Retinal pigment epithelial cell (primary cell): ENCODE results near the gene WDR41.

Experiments
- DNase-seq: peaks from one replicate; pipeline ENCODE4 v3.0.0-alpha.2; 2010; ENCODE audit warnings: low read depth
- H3K4me3 ChIP-seq: 2 replicates; pipeline ENCODE4 v1.5.1; 2011; ENCODE audit warnings: mild to moderate bottlenecking, low read length, control low read depth, moderate library complexity
- TF ChIP-seq, protein P1 (sequence below): conservative IDR thresholded peaks from 2 replicates; pipeline ENCODE4 v1.5.1; 2011; ENCODE audit warnings: low read depth, low read length, control low read depth, inconsistent platforms

WDR41 gene

DNA sequence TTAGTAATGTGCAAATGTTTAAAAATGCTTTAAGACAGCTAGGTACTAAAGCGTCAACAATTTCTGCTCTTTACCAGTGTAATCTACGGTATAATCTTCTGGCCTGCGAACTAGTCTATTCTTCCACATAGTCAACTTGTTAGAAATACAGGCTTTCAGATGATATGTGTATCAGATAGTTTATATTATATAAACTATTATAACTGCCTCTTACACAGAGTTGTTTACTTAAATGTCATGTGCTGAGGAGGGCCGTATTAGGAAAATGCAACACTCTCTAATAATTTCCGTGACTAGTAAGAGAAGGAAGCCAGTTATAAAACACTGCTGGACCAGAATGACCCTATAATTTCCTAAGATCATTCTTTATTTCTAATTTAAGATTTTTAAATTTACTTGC lies 63.6 kb downstream of the WDR41 start:
- TF ChIP-seq, protein P1, sequence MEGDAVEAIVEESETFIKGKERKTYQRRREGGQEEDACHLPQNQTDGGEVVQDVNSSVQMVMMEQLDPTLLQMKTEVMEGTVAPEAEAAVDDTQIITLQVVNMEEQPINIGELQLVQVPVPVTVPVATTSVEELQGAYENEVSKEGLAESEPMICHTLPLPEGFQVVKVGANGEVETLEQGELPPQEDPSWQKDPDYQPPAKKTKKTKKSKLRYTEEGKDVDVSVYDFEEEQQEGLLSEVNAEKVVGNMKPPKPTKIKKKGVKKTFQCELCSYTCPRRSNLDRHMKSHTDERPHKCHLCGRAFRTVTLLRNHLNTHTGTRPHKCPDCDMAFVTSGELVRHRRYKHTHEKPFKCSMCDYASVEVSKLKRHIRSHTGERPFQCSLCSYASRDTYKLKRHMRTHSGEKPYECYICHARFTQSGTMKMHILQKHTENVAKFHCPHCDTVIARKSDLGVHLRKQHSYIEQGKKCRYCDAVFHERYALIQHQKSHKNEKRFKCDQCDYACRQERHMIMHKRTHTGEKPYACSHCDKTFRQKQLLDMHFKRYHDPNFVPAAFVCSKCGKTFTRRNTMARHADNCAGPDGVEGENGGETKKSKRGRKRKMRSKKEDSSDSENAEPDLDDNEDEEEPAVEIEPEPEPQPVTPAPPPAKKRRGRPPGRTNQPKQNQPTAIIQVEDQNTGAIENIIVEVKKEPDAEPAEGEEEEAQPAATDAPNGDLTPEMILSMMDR, result no peak
- H3K4me3 ChIP-seq, result no peak overlapping the region

DNA sequence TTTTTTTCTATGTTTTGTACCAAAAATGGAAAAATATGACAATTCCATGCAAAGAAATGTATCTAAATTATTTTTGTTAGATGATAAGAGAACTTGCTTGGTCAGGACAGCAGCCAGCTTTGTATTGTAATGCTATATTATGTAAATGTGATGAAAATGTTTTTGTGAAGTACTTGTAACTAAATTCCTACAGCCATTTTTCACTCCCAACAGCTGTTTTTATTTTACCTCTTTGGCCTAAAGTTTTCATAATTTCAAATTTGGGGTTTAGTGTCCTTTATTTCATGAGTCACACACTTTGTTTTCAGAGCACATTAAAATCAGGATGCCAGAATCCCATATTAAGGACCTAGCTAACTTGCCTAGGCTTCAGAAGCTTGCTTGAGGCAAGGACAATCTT lies 64.1 kb downstream of the WDR41 start:
- TF ChIP-seq, protein P1, result no peak
- no peak overlapping the region for H3K4me3 ChIP-seq
- no peak for DNase-seq

More for the DNA sequence above, 63.6 kb downstream of the WDR41 start:
- no peak for DNase-seq

DNA sequence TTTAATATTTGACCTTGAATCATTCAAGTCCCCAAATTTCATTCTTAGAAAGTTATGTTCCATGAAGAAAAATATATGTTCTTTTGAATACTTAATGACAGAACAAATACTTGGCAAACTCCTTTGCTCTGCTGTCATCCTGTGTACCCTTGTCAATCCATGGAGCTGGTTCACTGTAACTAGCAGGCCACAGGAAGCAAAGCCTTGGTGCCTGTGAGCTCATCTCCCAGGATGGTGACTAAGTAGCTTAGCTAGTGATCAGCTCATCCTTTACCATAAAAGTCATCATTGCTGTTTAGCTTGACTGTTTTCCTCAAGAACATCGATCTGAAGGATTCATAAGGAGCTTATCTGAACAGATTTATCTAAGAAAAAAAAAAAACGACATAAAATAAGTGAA lies 65.4 kb downstream of the WDR41 start:
- TF ChIP-seq, protein P1, result no peak
- no peak for DNase-seq
- no peak overlapping the region for H3K4me3 ChIP-seq

DNA sequence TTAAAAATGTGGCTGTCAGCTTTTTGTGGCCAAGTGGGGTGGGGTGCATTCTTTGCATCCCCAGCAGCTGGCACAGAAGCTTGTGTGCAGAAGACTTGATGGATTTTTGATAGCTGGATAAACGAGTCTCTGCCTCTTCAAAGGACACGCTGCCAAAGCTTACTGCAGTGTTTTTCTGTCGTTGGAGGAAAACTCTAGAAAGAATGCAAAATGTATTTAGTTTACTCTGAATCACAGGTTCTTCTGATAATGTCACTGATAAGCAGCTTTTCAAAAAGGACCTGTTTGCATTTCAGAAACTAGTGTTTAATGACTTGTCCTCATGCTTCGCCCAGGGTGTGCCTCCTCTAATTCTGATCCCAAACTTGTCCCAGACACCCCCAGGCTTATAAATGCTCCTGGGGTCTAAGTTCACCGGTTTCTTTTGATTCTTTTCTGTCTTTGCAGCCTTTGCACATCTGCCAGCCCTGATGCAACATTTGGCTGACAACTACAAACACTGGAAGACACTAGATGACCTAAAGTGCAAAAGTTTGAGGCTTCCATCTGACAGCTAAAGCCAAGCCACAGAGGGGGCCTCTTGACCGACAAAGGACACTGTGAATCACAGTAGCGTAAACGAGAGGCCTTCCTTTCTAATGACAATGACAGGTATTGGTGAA lies 66.0 kb downstream of the WDR41 start:
- DNase-seq, result no peak
- H3K4me3 ChIP-seq, result no peak overlapping the region
- TF ChIP-seq, protein P1, result no peak

DNA sequence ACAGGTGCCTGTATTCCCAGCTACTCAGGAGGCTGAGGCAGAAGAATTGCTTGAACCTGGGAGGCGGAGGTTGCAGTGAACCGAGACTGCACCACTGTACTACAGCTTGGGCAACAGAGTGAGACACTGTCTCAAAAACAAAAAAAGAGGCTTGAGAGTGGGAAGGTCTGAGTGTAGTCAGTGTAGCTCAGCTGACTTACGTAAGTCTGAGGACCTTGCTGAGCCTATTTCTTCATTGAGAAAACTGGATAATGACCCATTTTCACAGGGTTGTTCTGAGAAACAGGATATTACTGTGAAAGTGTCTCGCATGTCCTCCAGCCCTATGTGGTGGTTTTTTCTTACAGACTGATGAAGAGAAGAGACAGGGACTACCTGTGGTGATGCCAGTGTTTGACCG lies 66.7 kb downstream of the WDR41 start:
- DNase-seq, result no peak
- TF ChIP-seq, protein P1, result no peak
- H3K4me3 ChIP-seq, result no peak overlapping the region

DNA sequence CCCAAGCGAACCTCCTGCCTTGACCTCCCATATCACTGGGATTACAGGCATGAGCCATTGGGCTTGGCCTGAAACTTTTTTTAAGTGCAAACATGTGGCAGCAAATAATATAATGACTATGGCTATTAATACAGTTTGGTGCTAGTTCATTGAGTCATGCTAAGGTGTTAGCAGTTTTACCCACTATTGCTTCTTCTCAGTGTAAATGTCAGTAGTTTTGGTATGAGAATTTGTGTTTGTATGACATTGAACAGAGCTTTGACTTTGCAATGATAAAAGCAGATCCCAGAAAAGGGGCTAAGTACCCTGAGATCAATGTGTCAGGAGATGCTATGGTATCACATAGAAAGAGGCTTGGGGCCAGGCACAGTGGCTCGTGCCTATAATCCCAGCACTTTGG lies 67.2 kb downstream of the WDR41 start:
- DNase-seq, result no peak
- TF ChIP-seq, protein P1, result no peak

DNA sequence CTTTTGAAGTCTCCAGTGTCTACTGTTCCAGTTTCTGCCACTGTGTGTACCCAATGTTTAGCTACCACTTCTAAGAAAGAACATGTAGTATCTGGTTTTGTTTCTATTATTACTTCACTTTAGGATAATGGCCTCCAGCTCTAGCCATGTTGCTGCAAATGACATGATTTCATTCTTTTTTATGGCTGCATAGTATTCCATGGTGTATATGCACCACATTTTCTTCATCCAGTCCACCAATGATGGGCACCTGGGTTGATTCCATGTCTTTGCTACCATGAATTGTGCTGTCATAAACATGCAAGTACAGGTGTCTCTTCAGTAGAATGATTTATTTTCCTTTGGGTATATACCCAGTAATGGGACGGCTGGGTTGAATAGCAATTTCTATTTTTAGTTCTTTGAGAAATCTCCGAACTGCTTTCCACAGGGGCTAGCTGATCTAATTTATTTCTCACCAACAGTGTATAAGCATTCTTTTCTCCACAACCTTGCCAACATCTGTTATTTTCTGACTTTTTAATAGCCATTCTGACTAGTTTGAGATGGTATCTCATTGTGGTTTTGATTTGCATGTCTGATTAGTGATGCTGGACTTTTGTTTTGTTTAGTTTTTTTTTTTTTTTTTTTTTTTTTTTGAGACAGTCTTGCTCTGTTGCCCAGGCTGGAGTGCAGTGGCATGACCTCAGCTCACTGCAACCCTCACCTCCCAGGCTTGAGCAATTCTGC lies 68.9 kb downstream of the WDR41 start:
- H3K4me3 ChIP-seq, result no peak overlapping the region
- DNase-seq, result no peak
- TF ChIP-seq, protein P1, result no peak

More for the DNA sequence above, 67.2 kb downstream of the WDR41 start:
- no peak overlapping the region for H3K4me3 ChIP-seq
